ENCODE results near the gene APEX1. TPM values are rescaled to one million over a fixed set of nuclear protein-coding genes. Genes with fewer than 3 reads are reported as not detected.

The APEX1 gene
- 21.5 TPM for total RNA-seq

- TF ChIP-seq, protein P1, sequence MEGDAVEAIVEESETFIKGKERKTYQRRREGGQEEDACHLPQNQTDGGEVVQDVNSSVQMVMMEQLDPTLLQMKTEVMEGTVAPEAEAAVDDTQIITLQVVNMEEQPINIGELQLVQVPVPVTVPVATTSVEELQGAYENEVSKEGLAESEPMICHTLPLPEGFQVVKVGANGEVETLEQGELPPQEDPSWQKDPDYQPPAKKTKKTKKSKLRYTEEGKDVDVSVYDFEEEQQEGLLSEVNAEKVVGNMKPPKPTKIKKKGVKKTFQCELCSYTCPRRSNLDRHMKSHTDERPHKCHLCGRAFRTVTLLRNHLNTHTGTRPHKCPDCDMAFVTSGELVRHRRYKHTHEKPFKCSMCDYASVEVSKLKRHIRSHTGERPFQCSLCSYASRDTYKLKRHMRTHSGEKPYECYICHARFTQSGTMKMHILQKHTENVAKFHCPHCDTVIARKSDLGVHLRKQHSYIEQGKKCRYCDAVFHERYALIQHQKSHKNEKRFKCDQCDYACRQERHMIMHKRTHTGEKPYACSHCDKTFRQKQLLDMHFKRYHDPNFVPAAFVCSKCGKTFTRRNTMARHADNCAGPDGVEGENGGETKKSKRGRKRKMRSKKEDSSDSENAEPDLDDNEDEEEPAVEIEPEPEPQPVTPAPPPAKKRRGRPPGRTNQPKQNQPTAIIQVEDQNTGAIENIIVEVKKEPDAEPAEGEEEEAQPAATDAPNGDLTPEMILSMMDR (IDR thresholded peaks at IDR 0.05) = no peak
- Histone ChIP-seq H3K27ac (peak within 1 kb of the TSS; percentile 93 to 97), H3K27me3 (no peaks in the 10 kb centered on the region), H3K4me1 (peaks cover 7 to 19% of the 10 kb centered on the region in 2 donors), H3K9me3 (no peaks in the 10 kb centered on the region), H3K4me3 (peak within 1 kb of the TSS; percentile 83 to 99), H3K36me3 (peaks cover 47 to 60% of the 10 kb centered on the region in 2 donors)
- intact Hi-C loops (cut with DNase I) = loop anchor here (1.0 to 5.0 kb wide), 4 partner anchors 14 to 1003 kb away; partner anchors contain the start of genes CHD8, PNP and TEP1
- DNase-seq (ENCODE audit: low spot score in 2 of 2) = peak; percentile 93 to 99
These were observed at the start of gene APEX1, which contains the start of gene OSGEP for GRCh38 chr14:20454516-20455354. Gene APEX1 (plus strand): TSS chr14:20455226. CDS start chr14:20455646, 420 bp downstream. Gene OSGEP (minus strand): TSS chr14:20454812. CDS start chr14:20454683, 129 bp downstream.

- no peak for DNase-seq (ENCODE audit: low spot score in 2 of 2)
- Histone ChIP-seq H3K27me3 (no peaks in the 10 kb centered on the region), H3K4me3 (no peak overlapping the region), H3K4me1 (peaks cover 0 to 5% of the 10 kb centered on the region in 2 donors), H3K36me3 (peaks cover 40 to 43% of the 10 kb centered on the region in 2 donors), H3K9me3 (no peaks in the 10 kb centered on the region), H3K27ac (no peak overlapping the region)
- intact Hi-C loops (cut with DNase I) = no loop called here
- TF ChIP-seq, protein P1 (IDR thresholded peaks at IDR 0.05) = no peak
These were observed 45.8 kb upstream of the APEX1 start for GRCh38 chr14:20409226-20409625.

- peak overlapping the region; percentile 85 to 88 for H3K4me3 ChIP-seq
- intact Hi-C loops (cut with DNase I) = loop anchor here (2.0 to 10.0 kb wide), 4 partner anchors 122 to 575 kb away; partner anchors contain the start of genes METTL17 and RNASE4
- H3K27ac ChIP-seq = peak overlapping the region; percentile 97 to 98
- TF ChIP-seq, protein P1 (IDR thresholded peaks at IDR 0.05) = no peak
- peaks cover 10 to 11% of the 10 kb centered on the region in 2 donors for H3K36me3 ChIP-seq
- no peaks in the 10 kb centered on the region for H3K27me3 ChIP-seq
- H3K9me3 ChIP-seq = no peaks in the 10 kb centered on the region
- H3K4me1 ChIP-seq = peaks cover 0 to 5% of the 10 kb centered on the region in 2 donors
- no peak for DNase-seq (ENCODE audit: low spot score in 2 of 2)
These were observed 42.6 kb upstream of the APEX1 start for GRCh38 chr14:20412411-20412810.

- Histone ChIP-seq H3K27ac (peak within 1 kb of the TSS; percentile 97 to 98), H3K9me3 (no peaks in the 10 kb centered on the region), H3K36me3 (peaks cover 3 to 4% of the 10 kb centered on the region in 2 donors), H3K4me3 (peak within 1 kb of the TSS; percentile 85 to 88), H3K27me3 (no peaks in the 10 kb centered on the region), H3K4me1 (peaks cover 0 to 5% of the 10 kb centered on the region in 2 donors)
- TF ChIP-seq, protein P1 (IDR thresholded peaks at IDR 0.05) = no peak
- peak; percentile 45 to 95 for DNase-seq (ENCODE audit: low spot score in 2 of 2)
- intact Hi-C loops (cut with DNase I) = loop anchor here (1.0 to 10.0 kb wide), 6 partner anchors 42 to 574 kb away; partner anchors contain the start of genes APEX1, METTL17, PARP2 and RNASE4
These were observed 41.9 kb upstream of the APEX1 start, which contains the start of gene TEP1 for GRCh38 chr14:20412876-20413743. Gene TEP1 (minus strand): TSS chr14:20413501. CDS start chr14:20408439, 5,062 bp downstream.

- TF ChIP-seq, protein P1 (IDR thresholded peaks at IDR 0.05) = no peak
- Histone ChIP-seq H3K9me3 (no peaks in the 10 kb centered on the region), H3K4me1 (peaks cover 0 to 5% of the 10 kb centered on the region in 2 donors), H3K4me3 (peak overlapping the region; percentile 85 to 88), H3K27me3 (no peaks in the 10 kb centered on the region), H3K27ac (peak overlapping the region; percentile 97 to 98), H3K36me3 (no peaks in the 10 kb centered on the region)
- intact Hi-C loops (cut with DNase I) = loop anchor here (1.0 to 10.0 kb wide), 6 partner anchors 42 to 574 kb away; partner anchors contain the start of genes APEX1, METTL17, PARP2 and RNASE4
- DNase-seq (ENCODE audit: low spot score in 2 of 2) = no peak
These were observed 41.3 kb upstream of the APEX1 start for GRCh38 chr14:20413744-20414082.
